GM19463 (cell line): ENCODE measurements around the gene SH2B2.
"Not testable (repeated sequence)": the region's sequence is repeated elsewhere in the genome, so short reads cannot be mapped to it uniquely, and the experiment has no call there.

Experiments used
- ATAC-seq: cut with Tn5 transposase; IDR thresholded peaks from one replicate; pipeline ENCODE4 v1.9.1; 2021; ENCODE audit warnings: mild to moderate bottlenecking, moderate library complexity; ENCODE audit not compliant: unreplicated experiment

SH2B2 gene

DNA sequence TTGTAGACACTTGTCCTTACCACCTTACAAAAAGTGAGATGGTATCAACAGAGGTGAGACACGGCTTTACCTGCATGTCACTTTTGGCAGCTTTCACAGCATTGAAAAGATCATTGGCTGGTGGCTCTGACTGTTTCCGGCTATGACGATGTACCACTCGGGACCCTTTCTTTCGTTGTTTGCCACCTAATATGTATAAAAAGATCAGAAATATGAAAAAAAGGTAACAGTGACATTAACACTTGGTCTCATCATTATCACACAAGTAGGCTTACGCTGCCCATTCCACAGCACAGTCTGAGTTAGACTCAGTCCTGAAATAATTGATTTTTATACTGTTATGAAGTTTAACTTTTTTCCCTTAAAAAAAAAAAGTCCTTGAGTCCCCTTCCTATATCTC lies 40.5 kb downstream of the SH2B2 start:
- not testable (repeated sequence) for ATAC-seq

- not testable (repeated sequence) for ATAC-seq
Measured at GRCh38 chr7:102328863-102329262, 42.2 kb downstream of the SH2B2 start.

DNA sequence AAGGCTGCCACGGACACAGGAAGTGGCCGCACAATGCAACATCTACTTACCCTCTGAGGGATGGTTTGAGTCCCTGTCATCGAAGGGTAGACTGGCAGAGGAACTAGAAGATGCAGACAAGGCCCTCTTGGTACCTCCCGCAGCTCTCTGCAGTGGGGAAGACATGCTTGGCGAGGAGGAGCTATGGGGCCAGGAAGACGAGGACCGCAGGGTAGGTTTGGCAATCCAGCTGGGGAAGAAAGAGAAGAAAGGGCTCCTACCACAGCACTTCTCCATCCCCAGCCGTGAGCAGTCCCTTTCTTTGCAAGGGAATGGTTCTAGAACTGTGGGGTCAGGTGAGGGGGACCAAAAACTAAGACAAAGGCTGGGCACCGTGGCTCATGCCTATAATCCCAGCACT lies 42.7 kb downstream of the SH2B2 start:
- ATAC-seq: not testable (repeated sequence)

- not testable (repeated sequence) for ATAC-seq
Measured at GRCh38 chr7:102330666-102331460, 44.2 kb downstream of the SH2B2 start.

- not testable (repeated sequence) for ATAC-seq
Measured at GRCh38 chr7:102335574-102335973, 48.9 kb downstream of the SH2B2 start.

DNA sequence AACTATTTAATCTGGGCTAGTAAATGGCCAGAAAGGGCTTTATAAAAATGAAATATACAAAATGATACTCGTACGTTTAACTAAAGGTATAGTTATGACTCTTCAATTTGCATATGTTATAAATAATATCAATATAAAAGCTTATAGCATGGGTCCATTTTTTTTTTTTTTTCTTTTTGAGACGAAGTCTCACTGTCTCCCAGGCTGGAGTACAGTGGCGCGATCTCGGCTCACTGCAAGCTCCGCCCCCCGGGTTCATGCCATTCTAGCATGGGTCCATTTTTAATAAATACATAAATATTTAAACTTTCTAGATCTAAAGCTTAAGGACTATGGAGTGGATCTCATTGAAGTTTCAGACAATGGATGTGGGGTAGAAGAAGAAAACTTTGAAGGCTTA lies 50.3 kb downstream of the SH2B2 start:
- not testable (repeated sequence) for ATAC-seq

DNA sequence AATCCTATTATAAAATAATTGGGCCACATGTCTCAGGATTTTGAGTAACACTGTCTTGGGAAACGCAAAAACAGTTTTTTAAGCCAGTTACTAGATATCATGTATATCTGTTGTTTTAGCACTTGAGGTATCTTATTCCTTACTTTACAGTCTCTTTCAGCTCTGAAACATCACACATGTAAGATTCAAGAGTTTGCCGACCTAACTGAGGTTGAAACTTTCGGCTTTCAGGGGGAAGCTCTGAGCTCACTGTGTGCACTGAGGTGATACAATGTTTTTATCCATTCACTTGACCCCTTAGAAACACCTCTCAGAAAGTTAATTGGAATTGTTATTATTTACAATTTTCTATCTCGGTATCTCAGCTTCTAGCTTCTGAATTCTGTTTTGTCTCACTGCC lies 50.8 kb downstream of the SH2B2 start:
- ATAC-seq: not testable (repeated sequence)

DNA sequence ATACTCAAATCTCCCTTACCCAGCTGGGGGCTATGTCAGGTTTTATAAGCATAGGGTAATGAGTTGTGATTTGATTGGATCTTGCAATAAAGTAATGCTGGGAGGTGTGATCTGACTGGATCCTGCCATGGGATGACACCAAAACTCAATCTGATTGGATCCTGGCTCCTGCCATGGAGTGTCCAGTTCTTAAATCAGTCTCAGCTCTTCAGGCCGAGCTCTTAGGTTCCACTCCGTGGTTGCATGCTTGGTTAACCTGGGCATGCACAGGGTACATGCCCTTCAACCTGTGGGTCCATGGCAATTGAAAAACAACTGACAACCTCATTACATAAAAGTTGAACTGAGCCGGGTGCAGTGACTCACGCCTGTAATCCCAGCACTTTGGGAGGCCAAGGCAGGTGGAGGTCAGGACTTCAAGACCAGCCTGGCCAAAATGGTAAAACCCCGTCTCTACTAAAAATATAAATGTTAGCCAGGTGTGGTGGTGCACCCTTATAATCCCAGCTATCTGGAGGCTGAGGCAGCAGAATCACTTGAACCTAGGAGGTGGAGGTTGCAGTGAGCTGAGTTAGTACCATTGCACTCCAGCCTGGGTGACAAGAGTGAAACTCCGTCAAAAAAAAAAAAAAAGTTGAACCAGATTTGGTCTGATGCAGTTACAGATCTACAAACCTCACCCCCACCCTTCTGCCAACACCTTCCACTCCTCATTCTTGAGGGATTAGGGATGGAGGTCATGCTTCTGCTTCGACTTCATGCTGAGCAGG lies 54.1 kb downstream of the SH2B2 start:
- not testable (repeated sequence) for ATAC-seq

- not testable (repeated sequence) for ATAC-seq
Measured at GRCh38 chr7:102346983-102347382, 60.3 kb downstream of the SH2B2 start.

GRCh38 chr7:102356344-102356743 lies 69.7 kb downstream of the SH2B2 start, which contains the start of gene SPDYE6:
SPDYE6 (minus strand) TSS chr7:102356444; CDS start chr7:102356023, 421 bp downstream.
- ATAC-seq: not testable (repeated sequence)

DNA sequence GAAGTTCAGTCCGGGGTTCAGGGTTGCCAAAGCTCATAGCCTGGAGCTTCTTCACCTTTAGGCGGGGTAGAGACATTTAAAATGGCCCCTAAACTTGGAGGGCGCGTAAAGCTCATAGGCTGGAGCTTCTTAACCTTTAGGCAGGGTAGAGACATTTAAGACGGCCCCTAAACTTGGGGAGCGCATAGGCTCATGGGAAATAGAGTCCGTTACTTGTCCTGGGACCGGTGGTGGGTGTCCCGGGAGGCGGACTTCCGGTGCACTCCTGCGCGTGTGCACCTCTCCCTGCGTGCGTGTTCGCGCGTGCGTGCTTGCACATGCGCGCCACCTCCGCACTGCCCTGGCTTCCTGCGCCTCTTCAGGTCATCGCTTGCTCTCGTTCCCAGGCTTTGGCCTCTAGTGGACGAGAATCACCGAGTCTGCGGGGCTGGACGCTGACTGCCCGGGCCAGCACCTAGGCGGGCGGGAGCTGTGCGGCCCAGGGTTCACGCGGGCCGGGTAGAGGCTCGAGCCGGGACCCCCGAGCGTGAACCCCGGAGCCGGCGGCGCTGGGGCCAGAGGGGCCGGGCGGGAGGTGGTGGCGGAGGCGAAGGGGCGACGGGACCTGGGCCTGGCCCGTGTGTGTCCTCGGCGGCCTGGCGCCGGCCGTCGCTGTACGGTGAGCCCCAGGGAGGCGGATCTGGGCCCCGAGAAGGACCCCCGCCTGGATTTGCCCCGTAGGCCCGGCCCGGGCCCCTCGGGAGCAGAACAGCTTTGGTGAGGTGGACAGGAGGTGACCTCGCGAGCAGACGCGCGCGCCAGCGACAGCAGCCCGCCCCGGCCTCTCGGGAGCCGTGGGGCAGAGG lies 77.1 kb downstream of the SH2B2 start:
- peak; percentile 98 for ATAC-seq

DNA sequence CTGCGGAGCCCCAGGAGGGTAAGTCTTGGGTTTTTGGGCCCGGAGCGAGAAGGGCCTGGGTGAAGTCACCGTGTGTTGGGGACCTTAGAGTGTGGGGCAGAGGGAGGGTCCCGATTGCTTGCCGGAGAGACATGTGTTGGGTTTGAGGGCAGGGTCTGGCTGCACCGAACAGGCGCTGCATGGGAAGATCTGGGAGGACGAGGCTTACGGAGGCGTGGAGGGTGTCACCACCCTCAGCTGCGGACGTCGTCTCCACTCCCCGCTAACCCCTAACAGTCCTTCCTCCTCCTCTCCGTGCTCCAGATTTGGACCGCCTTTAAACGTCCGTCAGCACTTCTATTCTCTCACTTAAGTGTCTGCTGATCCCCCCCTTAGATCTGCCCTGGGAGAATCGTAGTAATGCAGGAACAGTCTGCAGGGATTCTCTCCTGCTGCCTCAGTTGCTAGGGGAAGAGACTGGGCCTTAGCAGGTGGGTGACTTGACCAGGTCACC lies 77.8 kb downstream of the SH2B2 start:
- ATAC-seq: not testable (repeated sequence)

DNA sequence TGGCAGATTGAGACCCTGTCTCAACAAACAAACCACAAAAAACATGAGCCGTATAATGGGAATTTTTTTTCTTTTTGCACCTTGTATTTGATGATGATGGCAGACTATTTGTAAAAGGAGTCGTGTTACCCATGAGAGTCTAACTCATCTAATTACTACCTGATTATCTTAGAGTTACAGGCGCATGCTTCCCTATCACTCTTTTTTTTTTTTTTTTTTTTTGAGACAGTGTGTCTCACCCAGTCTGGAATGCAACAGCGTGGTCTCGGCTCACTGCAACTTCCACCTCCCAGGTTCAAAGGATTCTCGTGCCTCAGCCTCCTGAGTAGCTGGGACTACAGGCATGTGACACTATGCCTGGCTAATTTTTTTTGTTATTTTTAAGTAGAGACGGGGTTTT lies 78.7 kb downstream of the SH2B2 start:
- not testable (repeated sequence) for ATAC-seq

GRCh38 chr7:102370038-102370437 lies 83.4 kb downstream of the SH2B2 start:
- not testable (repeated sequence) for ATAC-seq
